Measurements from ENCODE around the gene TOX3.

The TOX3 gene

GRCh38 chr16:52498328-52499059 is 48.4 kb downstream of the TOX3 start:
- no peak for TF ChIP-seq FOXP2 (optimal IDR thresholded peaks at IDR 0.05; ENCODE audit: control extremely low read depth, extremely low read length, insufficient read depth)
- no peak for TF ChIP-seq EZH2 (IDR thresholded peaks at IDR 0.05)
- no peak overlapping the region for H3K27ac ChIP-seq
- no peak overlapping the region for H3K9ac ChIP-seq (ENCODE audit: insufficient read length)
- no peaks in the 10 kb centered on the region for H3K9me3 ChIP-seq (ENCODE audit: low read depth, low read length)
- DNase-seq (ENCODE audit: low read depth, low spot score) = no peak
- H3K4me3 ChIP-seq = no peak overlapping the region
- H3K36me3 ChIP-seq (ENCODE audit: insufficient read depth, low read length) = no peaks in the 10 kb centered on the region

GRCh38 chr16:52497067-52497816 is 49.7 kb downstream of the TOX3 start:
- no peaks in the 10 kb centered on the region for H3K36me3 ChIP-seq (ENCODE audit: insufficient read depth, low read length)
- DNase-seq (ENCODE audit: low read depth, low spot score) = no peak
- H3K4me3 ChIP-seq = no peak overlapping the region
- no peaks in the 10 kb centered on the region for H3K9me3 ChIP-seq (ENCODE audit: low read depth, low read length)
- no peak overlapping the region for H3K9ac ChIP-seq (ENCODE audit: insufficient read length)
- no peak for TF ChIP-seq EZH2 (IDR thresholded peaks at IDR 0.05)
- TF ChIP-seq FOXP2 (optimal IDR thresholded peaks at IDR 0.05; ENCODE audit: control extremely low read depth, extremely low read length, insufficient read depth) = no peak
- TF ChIP-seq POLR2AphosphoS5 (IDR thresholded peaks at IDR 0.05; ENCODE audit: borderline replicate concordance, low read depth, low read length) = no peak
- no peak overlapping the region for H3K27ac ChIP-seq

- no peak overlapping the region for H3K9ac ChIP-seq (ENCODE audit: insufficient read length)
- DNase-seq (ENCODE audit: low read depth, low spot score) = no peak
- no peak overlapping the region for H3K27ac ChIP-seq
- no peaks in the 10 kb centered on the region for H3K9me3 ChIP-seq (ENCODE audit: low read depth, low read length)
- H3K36me3 ChIP-seq (ENCODE audit: insufficient read depth, low read length) = no peaks in the 10 kb centered on the region
- no peak overlapping the region for H3K4me3 ChIP-seq
- TF ChIP-seq FOXP2 (optimal IDR thresholded peaks at IDR 0.05; ENCODE audit: control extremely low read depth, extremely low read length, insufficient read depth) = no peak
- TF ChIP-seq EZH2 (IDR thresholded peaks at IDR 0.05) = no peak
- TF ChIP-seq POLR2AphosphoS5 (IDR thresholded peaks at IDR 0.05; ENCODE audit: borderline replicate concordance, low read depth, low read length) = no peak
Observed at GRCh38 chr16:52496051-52496876, 50.7 kb downstream of the TOX3 start.

- Histone ChIP-seq H3K27ac (no peak overlapping the region), H3K4me3 (no peak overlapping the region), H3K9me3 (ENCODE audit: low read depth, low read length) (no peaks in the 10 kb centered on the region), H3K9ac (ENCODE audit: insufficient read length) (no peak overlapping the region), H3K36me3 (ENCODE audit: insufficient read depth, low read length) (no peaks in the 10 kb centered on the region)
- no peak for TF ChIP-seq POLR2AphosphoS5 (IDR thresholded peaks at IDR 0.05; ENCODE audit: borderline replicate concordance, low read depth, low read length)
- no peak for TF ChIP-seq EZH2 (IDR thresholded peaks at IDR 0.05)
- no peak for TF ChIP-seq FOXP2 (optimal IDR thresholded peaks at IDR 0.05; ENCODE audit: control extremely low read depth, extremely low read length, insufficient read depth)
- no peak for DNase-seq (ENCODE audit: low read depth, low spot score)
Observed at GRCh38 chr16:52494621-52495020, 52.3 kb downstream of the TOX3 start.

GRCh38 chr16:52494145-52494544 is 52.8 kb downstream of the TOX3 start:
- Histone ChIP-seq H3K27ac (no peak overlapping the region), H3K4me3 (no peak overlapping the region), H3K36me3 (ENCODE audit: insufficient read depth, low read length) (no peaks in the 10 kb centered on the region), H3K9ac (ENCODE audit: insufficient read length) (no peak overlapping the region), H3K9me3 (ENCODE audit: low read depth, low read length) (no peaks in the 10 kb centered on the region)
- no peak for DNase-seq (ENCODE audit: low read depth, low spot score)
- TF ChIP-seq EZH2 (IDR thresholded peaks at IDR 0.05) (no peak), POLR2AphosphoS5 (IDR thresholded peaks at IDR 0.05; ENCODE audit: borderline replicate concordance, low read depth, low read length) (no peak), FOXP2 (optimal IDR thresholded peaks at IDR 0.05; ENCODE audit: control extremely low read depth, extremely low read length, insufficient read depth) (no peak)

GRCh38 chr16:52492789-52493357 is 54.1 kb downstream of the TOX3 start:
- no peak for DNase-seq (ENCODE audit: low read depth, low spot score)

GRCh38 chr16:52491216-52491615 is 55.7 kb downstream of the TOX3 start:
- H3K36me3 ChIP-seq (ENCODE audit: insufficient read depth, low read length) = no peaks in the 10 kb centered on the region
- no peak overlapping the region for H3K4me3 ChIP-seq
- H3K9me3 ChIP-seq (ENCODE audit: low read depth, low read length) = no peaks in the 10 kb centered on the region
- DNase-seq (ENCODE audit: low read depth, low spot score) = no peak
- H3K27ac ChIP-seq = no peak overlapping the region
- no peak for TF ChIP-seq POLR2AphosphoS5 (IDR thresholded peaks at IDR 0.05; ENCODE audit: borderline replicate concordance, low read depth, low read length)
- no peak for TF ChIP-seq EZH2 (IDR thresholded peaks at IDR 0.05)
- no peak for TF ChIP-seq FOXP2 (optimal IDR thresholded peaks at IDR 0.05; ENCODE audit: control extremely low read depth, extremely low read length, insufficient read depth)
- no peak overlapping the region for H3K9ac ChIP-seq (ENCODE audit: insufficient read length)

More at GRCh38 chr16:52492789-52493357, 54.1 kb downstream of the TOX3 start:
- H3K9ac ChIP-seq (ENCODE audit: insufficient read length) = no peak overlapping the region
- no peak overlapping the region for H3K4me3 ChIP-seq
- H3K9me3 ChIP-seq (ENCODE audit: low read depth, low read length) = no peaks in the 10 kb centered on the region
- no peak overlapping the region for H3K27ac ChIP-seq
- TF ChIP-seq EZH2 (IDR thresholded peaks at IDR 0.05) (no peak), POLR2AphosphoS5 (IDR thresholded peaks at IDR 0.05; ENCODE audit: borderline replicate concordance, low read depth, low read length) (no peak), FOXP2 (optimal IDR thresholded peaks at IDR 0.05; ENCODE audit: control extremely low read depth, extremely low read length, insufficient read depth) (no peak)
- H3K36me3 ChIP-seq (ENCODE audit: insufficient read depth, low read length) = no peaks in the 10 kb centered on the region

- Histone ChIP-seq H3K27ac (no peak overlapping the region), H3K4me3 (no peak overlapping the region), H3K36me3 (ENCODE audit: insufficient read depth, low read length) (no peaks in the 10 kb centered on the region), H3K9ac (ENCODE audit: insufficient read length) (no peak overlapping the region), H3K9me3 (ENCODE audit: low read depth, low read length) (no peaks in the 10 kb centered on the region)
- TF ChIP-seq EZH2 (IDR thresholded peaks at IDR 0.05) (no peak), POLR2AphosphoS5 (IDR thresholded peaks at IDR 0.05; ENCODE audit: borderline replicate concordance, low read depth, low read length) (no peak), FOXP2 (optimal IDR thresholded peaks at IDR 0.05; ENCODE audit: control extremely low read depth, extremely low read length, insufficient read depth) (no peak)
- no peak for DNase-seq (ENCODE audit: low read depth, low spot score)
Observed at GRCh38 chr16:52489894-52490293, 57.0 kb downstream of the TOX3 start.

Measured in SK-N-MC (cell line).